Neural cell (in vitro differentiated cells): Measurements from ENCODE around the gene IMPA2. TPM values are rescaled to one million over a fixed set of nuclear protein-coding genes. Genes with fewer than 3 reads are reported as not detected.

Experiments
- H2AFZ ChIP-seq: fragments of 200-600, 300-800 bp; sonication (generic), shearing (Covaris generic); 2 replicates; pipeline ENCODE4 v1.6.0; 2014; ENCODE audit warnings: low read depth, mild to moderate bottlenecking, antibody characterized with exemption, low read length, moderate library complexity
- H3F3A ChIP-seq: fragments of 200-600 bp; shearing (Covaris generic); 2 replicates; pipeline ENCODE4 v1.6.1; 2016; ENCODE audit warnings: mild to moderate bottlenecking, moderate library complexity, mixed read lengths, antibody characterized with exemption, low read length; ENCODE audit not compliant: insufficient read depth, poor library complexity, severe bottlenecking
- H3K27ac ChIP-seq: fragments of 200-600, 300-800 bp; sonication (generic), shearing (Covaris generic); 2 replicates; pipeline ENCODE4 v1.5.1; 2014; ENCODE audit warnings: mild to moderate bottlenecking, low read length, moderate library complexity
- H3K27me3 ChIP-seq: fragments of 300-800, 200-600 bp; sonication (generic), shearing (Covaris generic); 2 replicates; pipeline ENCODE4 v1.6.0; 2014; ENCODE audit warnings: mild to moderate bottlenecking, low read depth, low read length, moderate library complexity; ENCODE audit not compliant: insufficient read depth
- H3K36me3 ChIP-seq: fragments of 300-800, 200-600 bp; sonication (generic), shearing (Covaris generic); 2 replicates; pipeline ENCODE4 v1.5.1; 2014; ENCODE audit warnings: mild to moderate bottlenecking, antibody characterized with exemption, low read length, moderate library complexity; ENCODE audit not compliant: insufficient read depth
- H3K4me2 ChIP-seq: fragments of 300-800, 200-600 bp; sonication (generic), shearing (Covaris generic); 2 replicates; pipeline ENCODE4 v1.6.0; 2014; ENCODE audit warnings: mild to moderate bottlenecking, low read length
- H3K4me3 ChIP-seq: fragments of 300-800, 200-600 bp; sonication (generic), shearing (Covaris generic); 2 replicates; pipeline ENCODE4 v1.5.1; 2014; ENCODE audit warnings: mild to moderate bottlenecking, low read length, moderate library complexity
- H3K79me2 ChIP-seq: fragments of 200-600 bp; shearing (Covaris generic); replicated peaks from 2 replicates; pipeline ENCODE4 v1.6.0; 2014; ENCODE audit warnings: mild to moderate bottlenecking, low read length, moderate library complexity; ENCODE audit not compliant: insufficient read depth
- H3K9ac ChIP-seq: fragments of 300-800, 200-600 bp; sonication (generic), shearing (Covaris generic); 2 replicates; pipeline ENCODE4 v1.6.1; 2016; ENCODE audit warnings: mild to moderate bottlenecking, low read length, mixed read lengths
- H3K9me2 ChIP-seq: fragments of 200-600 bp; shearing (Covaris generic); 2 replicates; pipeline ENCODE4 v1.6.1; 2016; ENCODE audit warnings: mild to moderate bottlenecking, low read length, mixed read lengths; ENCODE audit not compliant: insufficient read depth
- H3K9me3 ChIP-seq: fragments of 200-600, 300-800 bp; sonication (generic), shearing (Covaris generic); 2 replicates; pipeline ENCODE4 v1.6.1; 2016; ENCODE audit warnings: mild to moderate bottlenecking, mixed run types, low read length, moderate library complexity, mixed read lengths
- H4K20me1 ChIP-seq: fragments of 200-600 bp; shearing (Covaris generic); 2 replicates; pipeline ENCODE4 v1.6.1; 2016; ENCODE audit warnings: mild to moderate bottlenecking, mixed run types; ENCODE audit not compliant: insufficient read depth
- EP300 ChIP-seq: fragments of 450-650 bp; conservative IDR thresholded peaks from 2 replicates; pipeline ENCODE4 v1.6.1; 2014; ENCODE audit warnings: antibody characterized with exemption, mild to moderate bottlenecking, moderate library complexity; ENCODE audit not compliant: poor library complexity, severe bottlenecking
- EZH2 ChIP-seq: fragments of 200-600, 300-800 bp; shearing (Covaris generic), sonication (generic); IDR thresholded peaks from 2 replicates; pipeline ENCODE4 v1.6.1; 2014; ENCODE audit warnings: antibody characterized with exemption, low read length, borderline replicate concordance, mild to moderate bottlenecking; ENCODE audit not compliant: insufficient read depth, poor library complexity, severe bottlenecking
- MXI1 ChIP-seq: fragments of 450-650 bp; conservative IDR thresholded peaks from 2 replicates; pipeline ENCODE4 v1.6.1; 2014; ENCODE audit warnings: antibody characterized with exemption, mild to moderate bottlenecking; ENCODE audit not compliant: poor library complexity, severe bottlenecking
- POLR2AphosphoS5 ChIP-seq: IDR thresholded peaks from 2 replicates; pipeline ENCODE4 v1.6.1; 2012
- RAD21 ChIP-seq: fragments of 450-650 bp; conservative IDR thresholded peaks from 2 replicates; pipeline ENCODE4 v1.6.1; 2014; ENCODE audit warnings: antibody characterized with exemption, mild to moderate bottlenecking, moderate library complexity
- REST ChIP-seq: IDR thresholded peaks from 2 replicates; pipeline ENCODE4 v1.6.1; 2012; ENCODE audit warnings: borderline replicate concordance
- SMC3 ChIP-seq: fragments of 450-650 bp; conservative IDR thresholded peaks from 2 replicates; pipeline ENCODE4 v1.6.1; 2014; ENCODE audit warnings: antibody characterized with exemption, mild to moderate bottlenecking, moderate library complexity; ENCODE audit not compliant: poor library complexity
- TAF1 ChIP-seq: IDR thresholded peaks from 2 replicates; pipeline ENCODE4 v1.6.1; 2012; ENCODE audit warnings: low read depth
- polyA plus RNA-seq: library from polyadenylated mRNA; depleted of rRNA; stranded (reverse); fragments of >200 nt; gene quantifications from 2 replicates; pipeline ENCODE4 v1.2.3, GENCODE V29; 2014
- small RNA-seq, 3 experiments: library from RNA; depleted of rRNA; stranded (forward); fragments of <200 nt; gene quantifications; one replicate each; pipeline ENCODE3, GENCODE V24; 2012
- TF ChIP-seq, protein P1 (sequence below): fragments of 450-650 bp; IDR thresholded peaks from 2 replicates; pipeline ENCODE4 v1.5.1; 2014; ENCODE audit warnings: antibody characterized with exemption, mild to moderate bottlenecking, moderate library complexity; ENCODE audit not compliant: poor library complexity, severe bottlenecking

The IMPA2 gene
- polyA plus RNA-seq, 1 donor from 2014 or later, result 2.7 TPM

DNA sequence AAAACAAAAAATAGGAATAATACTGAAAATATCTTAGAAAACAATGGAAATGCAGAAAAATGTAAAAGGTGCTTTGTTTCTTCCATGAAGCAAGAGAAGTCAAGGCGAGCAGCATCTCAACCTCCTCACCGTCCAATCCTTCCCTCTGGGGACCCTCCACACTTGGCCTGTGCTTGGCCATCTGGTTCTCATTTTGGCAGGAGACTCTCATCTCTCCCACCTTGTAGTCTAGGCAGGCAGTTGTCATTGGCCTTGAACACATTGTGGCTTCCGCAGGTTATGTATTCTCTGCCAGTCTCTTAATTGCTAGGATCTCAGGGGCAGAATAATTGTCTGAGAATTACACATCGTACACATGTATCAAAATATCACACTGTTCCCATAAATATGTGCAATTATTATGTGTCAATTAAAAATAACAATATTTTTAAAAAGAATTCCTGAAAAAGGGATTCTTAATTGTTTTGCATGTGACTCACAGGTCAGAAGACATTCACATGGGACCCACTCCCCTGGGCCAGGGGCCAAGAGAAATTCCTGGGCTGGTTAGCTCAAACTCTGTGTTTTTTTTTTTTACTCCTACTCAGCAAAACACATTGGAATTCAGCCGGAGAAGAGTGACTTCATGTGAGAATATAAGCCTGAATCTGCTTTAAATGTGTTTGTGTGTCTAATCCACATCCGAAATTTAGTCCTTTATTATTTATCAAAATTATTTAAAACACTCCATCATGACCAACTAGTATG lies 98.4 kb downstream of the IMPA2 start:
- H3K4me2 ChIP-seq, result no peak overlapping the region
- H3K27me3 ChIP-seq, result no peaks in the 10 kb centered on the region
- no peak overlapping the region for H3K9ac ChIP-seq

More for the DNA sequence above, 98.4 kb downstream of the IMPA2 start:
- no peaks in the 10 kb centered on the region for H3F3A ChIP-seq
- H2AFZ ChIP-seq, result no peak overlapping the region
- TF ChIP-seq REST (no peak), RAD21 (no peak), POLR2AphosphoS5 (no peak), EZH2 (no peak), TAF1 (no peak), SMC3 (no peak), EP300 (no peak), MXI1 (no peak)
- TF ChIP-seq, protein P1, sequence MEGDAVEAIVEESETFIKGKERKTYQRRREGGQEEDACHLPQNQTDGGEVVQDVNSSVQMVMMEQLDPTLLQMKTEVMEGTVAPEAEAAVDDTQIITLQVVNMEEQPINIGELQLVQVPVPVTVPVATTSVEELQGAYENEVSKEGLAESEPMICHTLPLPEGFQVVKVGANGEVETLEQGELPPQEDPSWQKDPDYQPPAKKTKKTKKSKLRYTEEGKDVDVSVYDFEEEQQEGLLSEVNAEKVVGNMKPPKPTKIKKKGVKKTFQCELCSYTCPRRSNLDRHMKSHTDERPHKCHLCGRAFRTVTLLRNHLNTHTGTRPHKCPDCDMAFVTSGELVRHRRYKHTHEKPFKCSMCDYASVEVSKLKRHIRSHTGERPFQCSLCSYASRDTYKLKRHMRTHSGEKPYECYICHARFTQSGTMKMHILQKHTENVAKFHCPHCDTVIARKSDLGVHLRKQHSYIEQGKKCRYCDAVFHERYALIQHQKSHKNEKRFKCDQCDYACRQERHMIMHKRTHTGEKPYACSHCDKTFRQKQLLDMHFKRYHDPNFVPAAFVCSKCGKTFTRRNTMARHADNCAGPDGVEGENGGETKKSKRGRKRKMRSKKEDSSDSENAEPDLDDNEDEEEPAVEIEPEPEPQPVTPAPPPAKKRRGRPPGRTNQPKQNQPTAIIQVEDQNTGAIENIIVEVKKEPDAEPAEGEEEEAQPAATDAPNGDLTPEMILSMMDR, result no peak
- H3K27ac ChIP-seq, result no peak overlapping the region
- H3K9me3 ChIP-seq, result no peaks in the 10 kb centered on the region
- H3K36me3 ChIP-seq, result no peaks in the 10 kb centered on the region
- no peaks in the 10 kb centered on the region for H4K20me1 ChIP-seq
- H3K9me2 ChIP-seq, result no peaks in the 10 kb centered on the region
- H3K4me3 ChIP-seq, result no peak overlapping the region
- no peaks in the 10 kb centered on the region for H3K79me2 ChIP-seq

Small RNA genes lying within 50 kb of the gene (small RNA-seq; reads per million reads assigned to genes)
- 0 reads per million in 3 experiments for gene AP001542.1

Other genes starting within 250 kb of the IMPA2 start
- 106 and 109 TPM in 2 replicates for gene CHMP1B, start 130.1 kb upstream of the IMPA2 start, polyA plus RNA-seq
- gene MPPE1, start 73.2 kb upstream of the IMPA2 start, polyA plus RNA-seq, result 48.3 and 53.4 TPM in 2 replicates
- not detected in 2 replicates for gene ANKRD62, start 112.3 kb downstream of the IMPA2 start, polyA plus RNA-seq